ENCODE measurements around the gene ZMYND8. TPM values are rescaled to one million over a fixed set of nuclear protein-coding genes. Genes with fewer than 3 reads are reported as not detected.

Gene ZMYND8
- total and polyA plus RNA-seq, 2 of the 4 experiments (the other 2 are of a cell fraction), result 24.0 to 28.2 TPM

GRCh38 chr20:47405775-47406325 lies 49.4 kb upstream of the ZMYND8 start:
- H2BK120ac ChIP-seq (ENCODE audit: low read depth, low read length), result no peak overlapping the region
- CTCF ChIA-PET, result interaction anchor here (0.5 to 0.6 kb wide), 2 partner anchors 34 to 42 kb away, joined by 3 to 6 read pairs; no protein-coding TSS in a partner anchor

More at GRCh38 chr20:47405775-47406325, 49.4 kb upstream of the ZMYND8 start:
- H2AFZ ChIP-seq (replicated peaks; ENCODE audit: low read length, poor library complexity), result no peak overlapping the region
- peak; percentile 28; the same call in 1 of the 2 replicates for TF ChIP-seq CEBPB (IDR thresholded peaks at IDR 0.05; ENCODE audit: low read depth, low read length)
- no peak for TF ChIP-seq MXI1 (IDR thresholded peaks at IDR 0.05; ENCODE audit: borderline replicate concordance, low read depth, low read length)
- H4K8ac ChIP-seq (ENCODE audit: low read depth in 2 of 2, low read length in 2 of 2), result no peak overlapping the region
- H3K4me2 ChIP-seq (ENCODE audit: low read depth, low read length), result no peak overlapping the region
- no peak overlapping the region for H3K4ac ChIP-seq (ENCODE audit: low read depth, low read length)
- H2AK5ac ChIP-seq (ENCODE audit: low read depth, low read length), result no peak overlapping the region
- H3K79me1 ChIP-seq (ENCODE audit: low read depth in 1 of 2, low read length in 2 of 2), result no peaks in the 10 kb centered on the region
- no peaks in the 10 kb centered on the region for H3K9me1 ChIP-seq (ENCODE audit: insufficient read depth, low read length)
- 95% methylated on average over 2 of the region's 4 CpGs; no CpG with 5 or more reads in 1 of the 2 experiments for WGBS, 2 experiments (ENCODE audit: extremely low coverage in 2 of 2, insufficient read length in 1 of 2)
- H3K18ac ChIP-seq (ENCODE audit: low read depth, low read length), result no peak overlapping the region
- no peak overlapping the region for H2AK9ac ChIP-seq (replicated peaks; ENCODE audit: low read depth, low read length, poor library complexity)
- BruUV-seq (replicated peaks), result no TSS peak
- H3K4me1 ChIP-seq (ENCODE audit: control insufficient read depth, insufficient read depth, low read length), result 0 out of 2 replicates have a peak, but pooled peaks cover 2% of the 10 kb centered on the region
- intact Hi-C loops (cut with micrococcal nuclease) (no loop called here), dilution Hi-C loops (cut with HindIII; ENCODE audit: low sequenced_read_pairs, unreplicated experiment) (no loop called here), in situ Hi-C loops (cut with MboI; ENCODE audit: low sequenced_read_pairs) (no loop called here)
- DNase-seq, result no peak
- no peak overlapping the region for H3K23ac ChIP-seq (ENCODE audit: low read depth, low read length)
- POLR2A ChIA-PET (ENCODE audit: unreplicated experiment), result no interaction called here
- no peak for ATAC-seq (ENCODE audit: low read depth)
- no peak overlapping the region for H3K9ac ChIP-seq (ENCODE audit: low read depth, low read length)
- H2BK15ac ChIP-seq (ENCODE audit: low read depth, low read length), result no peak overlapping the region
- H3K27me3 ChIP-seq (ENCODE audit: control insufficient read depth, insufficient read depth, low read length), result no peaks in the 10 kb centered on the region
- H3K56ac ChIP-seq (ENCODE audit: extremely low read depth, insufficient read depth, low read length), result no peak overlapping the region
- no peak overlapping the region for H3K4me3 ChIP-seq (ENCODE audit: insufficient read depth, low read depth, low read length)
- H4K91ac ChIP-seq (ENCODE audit: insufficient read depth, low read depth, low read length), result no peak overlapping the region
- peaks cover under 1% of the 10 kb centered on the region; the same call in 1 of the 2 replicates for H3K9me3 ChIP-seq (ENCODE audit: control insufficient read depth, insufficient read depth, low read length)
- H3K36me3 ChIP-seq (ENCODE audit: control insufficient read depth, insufficient read depth, low read length), result no peaks in the 10 kb centered on the region
- H4K5ac ChIP-seq (ENCODE audit: low read depth, low read length), result no peak overlapping the region
- no peak overlapping the region for H3K14ac ChIP-seq (replicated peaks; ENCODE audit: low read depth, low read length)
- H4K20me1 ChIP-seq (ENCODE audit: insufficient read depth, low read length), result no peaks in the 10 kb centered on the region
- no peak overlapping the region for H2BK20ac ChIP-seq (ENCODE audit: low read depth, low read length)
- no peak overlapping the region for H3K27ac ChIP-seq (ENCODE audit: insufficient read depth, low read length)
- H2BK5ac ChIP-seq (ENCODE audit: low read depth, low read length, poor library complexity, severe bottlenecking), result no peak overlapping the region

All from IMR-90 (cell line).